H9 (cell line): ENCODE results near the gene R3HDM4. TPM values are rescaled to one million over a fixed set of nuclear protein-coding genes. Genes with fewer than 3 reads are reported as not detected.

Experiments used
- DNase-seq: peaks from one replicate; pipeline ENCODE4 v3.0.0-alpha.2; 2017
- H2AFZ ChIP-seq: one replicate; pipeline ENCODE4 v1.6.1; 2013; ENCODE audit warnings: mild to moderate bottlenecking, low read length, control low read depth, moderate library complexity
- H2AK5ac ChIP-seq: 2 replicates; pipeline ENCODE4 v1.6.1; 2013; ENCODE audit warnings: low read length, control low read depth, mixed read lengths; ENCODE audit not compliant: insufficient read length
- H2BK120ac ChIP-seq: one replicate; pipeline ENCODE4 v1.6.1; 2013; ENCODE audit warnings: low read depth, mild to moderate bottlenecking, low read length, control low read depth, inconsistent platforms; ENCODE audit not compliant: poor library complexity, severe bottlenecking
- H2BK12ac ChIP-seq: 2 replicates; pipeline ENCODE4 v1.6.1; 2013; ENCODE audit warnings: low read length, control low read depth, mixed read lengths, low read depth; ENCODE audit not compliant: insufficient read length
- H2BK15ac ChIP-seq: 2 replicates; pipeline ENCODE4 v1.6.1; 2013; ENCODE audit warnings: low read depth, low read length, control low read depth
- H2BK20ac ChIP-seq: one replicate; pipeline ENCODE4 v1.6.1; 2013; ENCODE audit warnings: low read depth, mild to moderate bottlenecking, low read length, control low read depth, inconsistent platforms; ENCODE audit not compliant: poor library complexity, severe bottlenecking
- H2BK5ac ChIP-seq: 2 replicates; pipeline ENCODE4 v1.6.1; 2013; ENCODE audit warnings: low read length, control low read depth, mixed read lengths; ENCODE audit not compliant: insufficient read length
- H3K14ac ChIP-seq: 2 replicates; pipeline ENCODE4 v1.6.1; 2013; ENCODE audit warnings: low read length, control low read depth; ENCODE audit not compliant: insufficient read depth
- H3K18ac ChIP-seq: 2 replicates; pipeline ENCODE4 v1.6.1; 2013; ENCODE audit warnings: low read depth, mild to moderate bottlenecking, mixed read lengths, low read length, control low read depth; ENCODE audit not compliant: insufficient read length
- H3K23ac ChIP-seq: 2 replicates; pipeline ENCODE4 v1.6.1; 2013; ENCODE audit warnings: low read length, control low read depth, mixed read lengths, low read depth; ENCODE audit not compliant: insufficient read length
- H3K23me2 ChIP-seq: 2 replicates; pipeline ENCODE4 v1.6.1; 2013; ENCODE audit warnings: low read depth, mild to moderate bottlenecking, mixed read lengths, low read length, control low read depth; ENCODE audit not compliant: insufficient read length, poor library complexity, severe bottlenecking
- H3K27ac ChIP-seq: 2 replicates; pipeline ENCODE4 v1.5.1; 2013; ENCODE audit warnings: low read length, control low read depth, mixed read lengths, low read depth; ENCODE audit not compliant: insufficient read length
- H3K27me3 ChIP-seq: 2 replicates; pipeline ENCODE4 v1.6.1; 2013; ENCODE audit warnings: low read length, control low read depth, inconsistent platforms; ENCODE audit not compliant: insufficient read depth
- H3K4ac ChIP-seq: 2 replicates; pipeline ENCODE4 v1.6.1; 2013; ENCODE audit warnings: low read depth, mild to moderate bottlenecking, control low read depth, inconsistent platforms, low read length, moderate library complexity
- H3K4me1 ChIP-seq: 2 replicates; pipeline ENCODE4 v1.6.1; 2013; ENCODE audit warnings: low read length, control low read depth, inconsistent platforms; ENCODE audit not compliant: insufficient read depth
- H3K4me2 ChIP-seq: 2 replicates; pipeline ENCODE4 v1.6.1; 2013; ENCODE audit warnings: low read length, control low read depth, mixed read lengths; ENCODE audit not compliant: insufficient read length, insufficient read depth
- H3K56ac ChIP-seq: 2 replicates; pipeline ENCODE4 v1.6.1; 2013; ENCODE audit warnings: low read depth, mild to moderate bottlenecking, mixed read lengths, low read length, control low read depth; ENCODE audit not compliant: insufficient read length
- H3K79me1 ChIP-seq: 2 replicates; pipeline ENCODE4 v1.6.1; 2013; ENCODE audit warnings: low read depth, mild to moderate bottlenecking, moderate library complexity, low read length, control low read depth, inconsistent platforms; ENCODE audit not compliant: insufficient read depth, poor library complexity, severe bottlenecking
- H3K79me2 ChIP-seq: 2 replicates; pipeline ENCODE4 v1.6.1; 2013; ENCODE audit warnings: low read length, control low read depth, inconsistent platforms; ENCODE audit not compliant: insufficient read depth
- H3K9ac ChIP-seq: 2 replicates; pipeline ENCODE4 v1.6.1; 2013; ENCODE audit warnings: low read length, control low read depth, mixed read lengths; ENCODE audit not compliant: insufficient read length; ENCODE audit errors: extremely low read depth
- H3K9me3 ChIP-seq: one replicate; pipeline ENCODE4 v1.6.1; 2013; ENCODE audit warnings: low read depth, low read length, inconsistent platforms; ENCODE audit not compliant: control insufficient read depth
- H3T11ph ChIP-seq: one replicate; pipeline ENCODE4 v1.6.1; 2013; ENCODE audit warnings: mild to moderate bottlenecking, low read length, control low read depth, inconsistent platforms
- H4K20me1 ChIP-seq: one replicate; pipeline ENCODE4 v1.6.1; 2013; ENCODE audit not compliant: control insufficient read depth, insufficient read length, insufficient read depth
- H4K5ac ChIP-seq: 2 replicates; pipeline ENCODE4 v1.6.1; 2013; ENCODE audit warnings: low read depth, mild to moderate bottlenecking, mixed read lengths, low read length, control low read depth; ENCODE audit not compliant: insufficient read length
- H4K8ac ChIP-seq: replicated peaks from 2 replicates; pipeline ENCODE4 v1.6.1; 2013; ENCODE audit warnings: low read length, control low read depth, mixed read lengths, low read depth; ENCODE audit not compliant: insufficient read length
- H4K91ac ChIP-seq: 2 replicates; pipeline ENCODE4 v1.6.1; 2013; ENCODE audit warnings: low read depth, mild to moderate bottlenecking, moderate library complexity, mixed read lengths, low read length, control low read depth; ENCODE audit not compliant: insufficient read length
- H3K27ac Mint-ChIP-seq, 3 experiments: 2 replicates in 2 of 3; 3 replicates in 1 of 3; pipeline ENCODE4 v1.8.0; 2020 to 2021; ENCODE audit warnings: mixed read lengths in 3 of 3, mild to moderate bottlenecking in 1 of 3, moderate library complexity in 1 of 3
- H3K27me3 Mint-ChIP-seq: 2 replicates; pipeline ENCODE4 v1.8.0; 2021; ENCODE audit warnings: low read depth, mild to moderate bottlenecking, moderate library complexity, mixed read lengths
- H3K36me3 Mint-ChIP-seq, 3 experiments: 2 replicates in 2 of 3; 3 replicates in 1 of 3; pipeline ENCODE4 v1.8.0; 2020 to 2021; ENCODE audit warnings: low read depth in 3 of 3, mixed read lengths in 3 of 3; ENCODE audit not compliant: insufficient read depth in 1 of 3
- H3K4me1 Mint-ChIP-seq, 2 experiments: 2 replicates each; pipeline ENCODE4 v1.8.0; 2020; ENCODE audit warnings: mixed read lengths in 2 of 2
- H3K4me3 Mint-ChIP-seq, 2 experiments: 2 replicates in 1 of 2; 3 replicates in 1 of 2; pipeline ENCODE4 v1.8.0; 2020 to 2021; ENCODE audit warnings: mild to moderate bottlenecking in 2 of 2, mixed read lengths in 2 of 2, moderate library complexity in 1 of 2
- H3K9me3 Mint-ChIP-seq, 2 experiments: 2 replicates in 1 of 2; 3 replicates in 1 of 2; pipeline ENCODE4 v1.8.0; 2020; ENCODE audit warnings: mild to moderate bottlenecking in 2 of 2, mixed read lengths in 2 of 2, moderate library complexity in 1 of 2
- WGBS: extraction: QIAGEN DNeasy Blood & Tissue Kit; methylation state at CpG from one replicate; pipeline ENCODE4 v1.1.7; 2013; ENCODE audit warnings: missing lambda C conversion rate, low lambda C conversion rate, mixed read lengths; ENCODE audit not compliant: insufficient read length; ENCODE audit errors: extremely low coverage; 5-methylcytosine and 5-hydroxymethylcytosine counted together
- total RNA-seq: library from RNA; stranded (reverse); gene quantifications from 2 replicates; pipeline ENCODE4 v1.2.1, GENCODE V29; 2021
- TF ChIP-seq, protein P1 (sequence below): fragments of 200-600 bp; sonication (generic); conservative IDR thresholded peaks from 3 replicates; pipeline ENCODE4 v1.8.0; 2021; ENCODE audit warnings: antibody characterized with exemption, mild to moderate bottlenecking

R3HDM4 gene
- total RNA-seq, 1 experiment from 2014 or later, result 66.4 TPM

DNA sequence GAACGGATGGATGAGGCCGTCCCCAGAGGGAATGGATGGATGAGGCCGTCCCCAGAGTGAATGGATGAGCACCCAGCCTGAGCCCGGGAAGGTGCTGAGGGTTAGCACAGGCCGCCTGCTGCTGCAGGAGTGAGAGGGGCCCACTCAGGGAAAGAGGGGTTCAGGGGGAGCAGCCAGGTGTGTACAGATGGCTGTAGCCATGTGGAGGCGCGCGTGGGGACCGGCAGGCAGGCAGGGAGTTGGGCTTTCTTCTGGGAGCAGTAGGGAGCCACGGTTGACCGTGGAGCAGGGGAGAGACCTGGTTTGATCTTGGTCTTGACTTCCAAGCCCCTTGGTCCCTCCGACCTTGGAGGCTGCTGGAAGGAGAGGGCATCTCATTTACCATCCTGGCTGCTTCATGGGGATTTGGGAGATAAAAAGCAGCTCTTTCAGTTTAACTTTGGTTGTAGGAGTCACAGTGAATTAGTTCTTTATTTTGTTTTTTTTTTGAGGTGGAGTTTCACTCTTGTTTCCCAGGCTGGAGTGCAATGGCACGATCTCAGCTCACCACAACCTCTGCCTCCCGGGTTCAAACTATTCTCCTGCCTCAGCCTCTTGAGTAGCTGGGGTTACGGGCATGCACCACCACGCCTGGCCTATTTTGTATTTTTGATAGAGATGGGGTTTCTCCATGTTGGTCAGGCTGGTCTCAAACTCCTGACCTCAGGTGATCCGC is 37.5 kb upstream of the R3HDM4 start:
- no CpG with 5 or more reads among the region's 17 CpGs for WGBS

More for the DNA sequence above, 37.5 kb upstream of the R3HDM4 start:
- no peak overlapping the region; a peak in 1 of 5 replicates for H3K4me3 Mint-ChIP-seq
- no peak for DNase-seq
- H3K27me3 Mint-ChIP-seq, result no peaks in the 10 kb centered on the region; the same call in 1 of the 2 replicates
- Histone ChIP-seq H3K56ac (no peak overlapping the region), H3K79me1 (peaks cover 3% of the 10 kb centered on the region), H4K8ac (no peak overlapping the region), H3K9ac (no peak overlapping the region), H3K18ac (no peak overlapping the region), H3K4ac (no peak overlapping the region), H3K23me2 (no peaks in the 10 kb centered on the region), H2AFZ (no peak overlapping the region), H2BK12ac (no peak overlapping the region), H2BK20ac (no peak overlapping the region), H2BK120ac (no peak overlapping the region), H3K9me3 (no peaks in the 10 kb centered on the region), H3K79me2 (0 out of 2 replicates have a peak, but pooled peaks cover 3% of the 10 kb centered on the region), H3K23ac (no peak overlapping the region), H3K27ac (no peak overlapping the region), H3K4me2 (no peak overlapping the region), H2BK5ac (no peak overlapping the region), H4K91ac (no peak overlapping the region), H4K5ac (no peak overlapping the region), H3K27me3 (no peaks in the 10 kb centered on the region), H3K4me1 (peaks cover 3% of the 10 kb centered on the region; the same call in 1 of the 2 replicates), H3T11ph (no peak overlapping the region), H3K14ac (no peak overlapping the region), H4K20me1 (peaks cover 4% of the 10 kb centered on the region), H2BK15ac (no peak overlapping the region), H2AK5ac (no peak overlapping the region)
- TF ChIP-seq, protein P1, sequence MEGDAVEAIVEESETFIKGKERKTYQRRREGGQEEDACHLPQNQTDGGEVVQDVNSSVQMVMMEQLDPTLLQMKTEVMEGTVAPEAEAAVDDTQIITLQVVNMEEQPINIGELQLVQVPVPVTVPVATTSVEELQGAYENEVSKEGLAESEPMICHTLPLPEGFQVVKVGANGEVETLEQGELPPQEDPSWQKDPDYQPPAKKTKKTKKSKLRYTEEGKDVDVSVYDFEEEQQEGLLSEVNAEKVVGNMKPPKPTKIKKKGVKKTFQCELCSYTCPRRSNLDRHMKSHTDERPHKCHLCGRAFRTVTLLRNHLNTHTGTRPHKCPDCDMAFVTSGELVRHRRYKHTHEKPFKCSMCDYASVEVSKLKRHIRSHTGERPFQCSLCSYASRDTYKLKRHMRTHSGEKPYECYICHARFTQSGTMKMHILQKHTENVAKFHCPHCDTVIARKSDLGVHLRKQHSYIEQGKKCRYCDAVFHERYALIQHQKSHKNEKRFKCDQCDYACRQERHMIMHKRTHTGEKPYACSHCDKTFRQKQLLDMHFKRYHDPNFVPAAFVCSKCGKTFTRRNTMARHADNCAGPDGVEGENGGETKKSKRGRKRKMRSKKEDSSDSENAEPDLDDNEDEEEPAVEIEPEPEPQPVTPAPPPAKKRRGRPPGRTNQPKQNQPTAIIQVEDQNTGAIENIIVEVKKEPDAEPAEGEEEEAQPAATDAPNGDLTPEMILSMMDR, result no peak
- H3K4me1 Mint-ChIP-seq, result peaks cover 4 to 22% of the 10 kb centered on the region in 2 experiments; a peak in 3 of 4 replicates
- H3K36me3 Mint-ChIP-seq, result peaks cover 0 to 9% (median 5%) of the 10 kb centered on the region in 3 experiments; a peak in 5 of 7 replicates
- peak overlapping the region; percentile 52 to 91 (median 53); a peak in 5 of 7 replicates for H3K27ac Mint-ChIP-seq
- no peaks in the 10 kb centered on the region for H3K9me3 Mint-ChIP-seq
